OCI-LY7 (cell line): ENCODE results near the gene EPB41.

Experiments used
- EZH2phosphoT487 ChIP-seq: fragments of 200-600 bp; sonication (generic); IDR thresholded peaks from 2 replicates; pipeline ENCODE4 v1.6.1; 2018; ENCODE audit warnings: low read depth, borderline replicate concordance, mild to moderate bottlenecking, mixed run types, antibody characterized with exemption, low read length, moderate library complexity, mixed read lengths
- TF ChIP-seq, protein P1 (sequence below): fragments of 200-600 bp; sonication (generic); conservative IDR thresholded peaks from 2 replicates; pipeline ENCODE4 v1.5.1; 2014; ENCODE audit warnings: mild to moderate bottlenecking, antibody characterized with exemption, low read length, moderate library complexity, mixed read lengths

DNA sequence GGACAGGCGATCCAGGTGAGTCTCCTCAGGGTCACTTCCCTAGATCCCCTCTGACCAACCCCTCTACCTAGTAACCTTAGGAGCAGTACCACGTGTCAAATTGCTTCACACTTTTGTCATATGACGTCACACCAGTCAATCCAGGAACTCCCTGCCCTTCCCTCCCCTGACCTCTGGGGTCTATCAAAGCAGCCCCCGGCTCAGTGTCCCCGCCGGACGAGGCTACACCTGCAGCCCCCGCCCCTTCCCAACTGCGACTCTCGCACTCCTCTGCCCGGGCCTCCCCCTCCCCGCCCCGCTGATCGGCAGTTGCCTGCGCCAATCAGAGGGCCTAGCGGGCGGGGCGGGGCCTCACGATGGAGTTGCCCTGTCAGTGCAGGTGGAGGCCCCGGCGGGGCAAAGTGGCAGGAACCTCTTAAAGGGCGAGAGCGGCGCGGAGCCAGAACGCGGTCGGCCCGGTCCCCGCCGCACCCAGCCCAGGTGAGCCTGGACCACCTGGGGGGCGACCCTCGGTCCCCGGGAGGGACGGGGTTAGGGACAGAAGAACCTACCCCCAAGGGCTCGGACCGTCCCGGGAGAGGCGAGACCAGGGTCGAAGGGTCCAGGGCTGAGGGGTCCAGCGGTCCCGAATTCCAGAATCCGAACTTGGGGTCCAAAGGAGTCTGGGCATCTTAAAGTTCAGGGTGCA, 27.5 kb upstream of the EPB41 start:
- TF ChIP-seq, protein P1, sequence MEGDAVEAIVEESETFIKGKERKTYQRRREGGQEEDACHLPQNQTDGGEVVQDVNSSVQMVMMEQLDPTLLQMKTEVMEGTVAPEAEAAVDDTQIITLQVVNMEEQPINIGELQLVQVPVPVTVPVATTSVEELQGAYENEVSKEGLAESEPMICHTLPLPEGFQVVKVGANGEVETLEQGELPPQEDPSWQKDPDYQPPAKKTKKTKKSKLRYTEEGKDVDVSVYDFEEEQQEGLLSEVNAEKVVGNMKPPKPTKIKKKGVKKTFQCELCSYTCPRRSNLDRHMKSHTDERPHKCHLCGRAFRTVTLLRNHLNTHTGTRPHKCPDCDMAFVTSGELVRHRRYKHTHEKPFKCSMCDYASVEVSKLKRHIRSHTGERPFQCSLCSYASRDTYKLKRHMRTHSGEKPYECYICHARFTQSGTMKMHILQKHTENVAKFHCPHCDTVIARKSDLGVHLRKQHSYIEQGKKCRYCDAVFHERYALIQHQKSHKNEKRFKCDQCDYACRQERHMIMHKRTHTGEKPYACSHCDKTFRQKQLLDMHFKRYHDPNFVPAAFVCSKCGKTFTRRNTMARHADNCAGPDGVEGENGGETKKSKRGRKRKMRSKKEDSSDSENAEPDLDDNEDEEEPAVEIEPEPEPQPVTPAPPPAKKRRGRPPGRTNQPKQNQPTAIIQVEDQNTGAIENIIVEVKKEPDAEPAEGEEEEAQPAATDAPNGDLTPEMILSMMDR, result no peak
- TF ChIP-seq EZH2phosphoT487, result no peak
